ENCODE data around the gene SPATA6.

Gene SPATA6

DNA sequence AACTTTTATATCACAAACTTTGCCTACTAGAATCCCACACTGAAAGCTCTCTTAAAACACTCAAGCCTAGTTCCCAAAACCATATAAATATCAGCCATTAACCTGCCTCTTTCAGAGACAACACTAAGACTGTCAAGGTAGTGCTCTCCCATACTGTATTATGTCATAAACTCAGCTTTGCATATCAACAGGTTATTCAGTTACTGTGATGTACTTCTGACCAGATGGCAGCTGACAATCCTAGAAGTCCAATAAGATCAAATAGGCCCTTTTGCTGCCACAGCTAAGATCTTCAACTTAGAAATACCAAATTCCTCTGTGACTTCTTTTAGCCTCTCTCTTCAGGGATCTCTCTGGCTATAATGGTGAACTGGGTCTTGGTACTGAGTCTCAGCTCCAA, 97.2 kb downstream of the SPATA6 start:
- TF ChIP-seq, protein P1, sequence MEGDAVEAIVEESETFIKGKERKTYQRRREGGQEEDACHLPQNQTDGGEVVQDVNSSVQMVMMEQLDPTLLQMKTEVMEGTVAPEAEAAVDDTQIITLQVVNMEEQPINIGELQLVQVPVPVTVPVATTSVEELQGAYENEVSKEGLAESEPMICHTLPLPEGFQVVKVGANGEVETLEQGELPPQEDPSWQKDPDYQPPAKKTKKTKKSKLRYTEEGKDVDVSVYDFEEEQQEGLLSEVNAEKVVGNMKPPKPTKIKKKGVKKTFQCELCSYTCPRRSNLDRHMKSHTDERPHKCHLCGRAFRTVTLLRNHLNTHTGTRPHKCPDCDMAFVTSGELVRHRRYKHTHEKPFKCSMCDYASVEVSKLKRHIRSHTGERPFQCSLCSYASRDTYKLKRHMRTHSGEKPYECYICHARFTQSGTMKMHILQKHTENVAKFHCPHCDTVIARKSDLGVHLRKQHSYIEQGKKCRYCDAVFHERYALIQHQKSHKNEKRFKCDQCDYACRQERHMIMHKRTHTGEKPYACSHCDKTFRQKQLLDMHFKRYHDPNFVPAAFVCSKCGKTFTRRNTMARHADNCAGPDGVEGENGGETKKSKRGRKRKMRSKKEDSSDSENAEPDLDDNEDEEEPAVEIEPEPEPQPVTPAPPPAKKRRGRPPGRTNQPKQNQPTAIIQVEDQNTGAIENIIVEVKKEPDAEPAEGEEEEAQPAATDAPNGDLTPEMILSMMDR (IDR thresholded peaks at IDR 0.05) = no peak
- Histone ChIP-seq H3K4me2 (ENCODE audit: low read length) (no peak overlapping the region), H3K4me1 (no peaks in the 10 kb centered on the region), H3K27ac (no peak overlapping the region), H3K9me3 (ENCODE audit: control insufficient read depth, low read length) (no peaks in the 10 kb centered on the region), H3K4me3 (ENCODE audit: low read depth, low read length) (no peak overlapping the region), H3K79me2 (no peaks in the 10 kb centered on the region), H2AFZ (no peak overlapping the region), H3K9ac (no peak overlapping the region), H3K36me3 (ENCODE audit: control insufficient read depth, insufficient read depth, low read length) (peaks cover 3% of the 10 kb centered on the region), H3K27me3 (ENCODE audit: control insufficient read depth, insufficient read depth, low read length) (no peaks in the 10 kb centered on the region)

DNA sequence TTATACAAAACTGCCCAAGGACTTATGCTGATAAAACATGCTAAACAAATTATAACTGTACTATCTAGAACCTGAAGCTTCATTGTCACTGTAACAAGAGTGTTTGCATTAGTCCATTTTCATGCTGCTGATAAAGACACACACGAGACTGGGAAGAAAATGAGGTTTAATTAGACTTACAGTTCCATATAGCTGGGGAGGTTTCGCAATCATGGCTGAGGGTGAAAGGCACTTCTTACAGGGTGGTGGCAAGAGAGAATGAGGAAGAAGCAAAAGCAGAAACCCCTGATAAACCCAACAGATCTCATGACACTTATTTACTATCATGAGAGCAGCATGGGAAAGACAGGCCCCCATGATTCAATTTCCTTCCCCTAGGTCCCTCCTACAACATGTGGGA, 100.4 kb downstream of the SPATA6 start:
- no peaks in the 10 kb centered on the region for H3K36me3 ChIP-seq (ENCODE audit: control insufficient read depth, insufficient read depth, low read length)
- H3K27ac ChIP-seq = no peak overlapping the region
- no peaks in the 10 kb centered on the region for H3K27me3 ChIP-seq (ENCODE audit: control insufficient read depth, insufficient read depth, low read length)
- TF ChIP-seq, protein P1 (IDR thresholded peaks at IDR 0.05) = no peak
- H3K4me2 ChIP-seq (ENCODE audit: low read length) = no peak overlapping the region
- no peak overlapping the region for H3K9ac ChIP-seq
- H3K4me1 ChIP-seq = no peaks in the 10 kb centered on the region
- no peak overlapping the region for H3K4me3 ChIP-seq (ENCODE audit: low read depth, low read length)
- no peaks in the 10 kb centered on the region for H3K79me2 ChIP-seq
- H2AFZ ChIP-seq = no peak overlapping the region
- no peaks in the 10 kb centered on the region for H3K9me3 ChIP-seq (ENCODE audit: control insufficient read depth, low read length)

DNA sequence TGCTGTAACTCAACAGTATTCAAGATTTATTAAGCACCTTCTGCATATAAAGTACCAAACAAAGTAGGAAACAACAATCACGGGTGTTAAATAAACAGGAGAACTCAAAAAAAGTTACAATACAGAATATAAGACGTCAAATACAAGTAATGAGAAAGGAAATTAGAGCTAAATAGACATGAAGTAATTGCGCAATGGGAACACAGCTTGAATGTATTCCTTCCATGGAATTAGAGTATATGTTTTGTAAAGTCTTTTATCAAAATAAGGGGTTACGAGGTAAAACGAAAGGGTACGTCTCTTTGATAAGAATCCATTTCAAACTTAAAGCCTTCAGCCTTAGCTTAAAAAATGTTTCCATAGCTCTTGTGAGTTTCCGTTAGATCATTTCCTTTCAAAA, 109.1 kb downstream of the SPATA6 start:
- H3K4me2 ChIP-seq (ENCODE audit: low read length) = no peak overlapping the region
- TF ChIP-seq, protein P1 (IDR thresholded peaks at IDR 0.05) = no peak
- H3K36me3 ChIP-seq (ENCODE audit: control insufficient read depth, insufficient read depth, low read length) = no peaks in the 10 kb centered on the region
- H3K4me3 ChIP-seq (ENCODE audit: low read depth, low read length) = no peak overlapping the region
- no peaks in the 10 kb centered on the region for H3K9me3 ChIP-seq (ENCODE audit: control insufficient read depth, low read length)
- H3K27ac ChIP-seq = no peak overlapping the region
- H2AFZ ChIP-seq = no peak overlapping the region
- H3K79me2 ChIP-seq = no peaks in the 10 kb centered on the region
- no peak overlapping the region for H3K9ac ChIP-seq
- H3K4me1 ChIP-seq = no peaks in the 10 kb centered on the region
- no peaks in the 10 kb centered on the region for H3K27me3 ChIP-seq (ENCODE audit: control insufficient read depth, insufficient read depth, low read length)

DNA sequence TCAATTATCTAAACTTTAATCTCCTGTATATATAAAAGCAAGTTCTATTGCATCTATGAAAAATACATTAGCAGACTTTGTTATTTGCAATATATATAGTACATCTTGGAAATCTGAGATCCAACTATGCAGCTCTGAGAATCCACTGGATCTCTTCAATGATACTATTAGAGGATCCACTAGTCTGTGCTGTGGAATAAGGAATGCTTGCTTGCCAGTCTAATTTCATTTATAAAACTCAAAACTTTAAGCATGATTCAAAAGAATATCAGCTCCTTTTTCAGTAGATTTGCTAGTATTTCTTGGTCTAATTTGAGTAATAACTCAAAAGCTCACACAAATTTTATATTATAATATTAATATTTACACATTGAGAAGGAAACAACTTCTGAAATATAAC, 115.1 kb downstream of the SPATA6 start:
- no peak overlapping the region for H3K9ac ChIP-seq
- H3K36me3 ChIP-seq (ENCODE audit: control insufficient read depth, insufficient read depth, low read length) = no peaks in the 10 kb centered on the region
- H3K4me2 ChIP-seq (ENCODE audit: low read length) = no peak overlapping the region
- no peak overlapping the region for H3K27ac ChIP-seq
- H3K79me2 ChIP-seq = no peaks in the 10 kb centered on the region
- H2AFZ ChIP-seq = no peak overlapping the region
- TF ChIP-seq, protein P1 (IDR thresholded peaks at IDR 0.05) = no peak
- H3K4me1 ChIP-seq = no peaks in the 10 kb centered on the region
- H3K27me3 ChIP-seq (ENCODE audit: control insufficient read depth, insufficient read depth, low read length) = no peaks in the 10 kb centered on the region
- no peak overlapping the region for H3K4me3 ChIP-seq (ENCODE audit: low read depth, low read length)
- no peaks in the 10 kb centered on the region for H3K9me3 ChIP-seq (ENCODE audit: control insufficient read depth, low read length)

DNA sequence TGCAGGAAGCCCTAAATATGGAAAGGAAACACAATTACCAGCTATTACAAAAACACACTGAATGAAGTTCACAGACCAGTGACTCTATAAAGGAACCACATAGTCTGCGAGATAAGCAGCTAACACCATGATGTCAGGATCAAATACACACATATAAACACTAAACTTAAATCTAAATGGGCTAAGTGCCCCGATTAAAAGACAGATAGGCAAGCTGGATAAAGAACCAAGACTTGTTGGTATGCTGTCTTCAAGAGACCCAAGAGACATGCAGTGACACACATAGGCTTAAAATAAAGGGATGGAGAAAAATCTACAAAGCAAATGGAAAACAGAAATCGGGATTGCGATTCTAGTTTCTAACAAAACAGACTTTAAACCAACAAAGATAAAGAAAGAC, 127.6 kb downstream of the SPATA6 start:
- H3K27me3 ChIP-seq (ENCODE audit: control insufficient read depth, insufficient read depth, low read length) = no peaks in the 10 kb centered on the region
- TF ChIP-seq, protein P1 (IDR thresholded peaks at IDR 0.05) = no peak
- H3K79me2 ChIP-seq = no peaks in the 10 kb centered on the region
- no peak overlapping the region for H3K9ac ChIP-seq
- H3K4me3 ChIP-seq (ENCODE audit: low read depth, low read length) = no peak overlapping the region
- H3K27ac ChIP-seq = no peak overlapping the region
- no peak overlapping the region for H3K4me2 ChIP-seq (ENCODE audit: low read length)
- no peak overlapping the region for H2AFZ ChIP-seq
- H3K4me1 ChIP-seq = no peaks in the 10 kb centered on the region
- H3K9me3 ChIP-seq (ENCODE audit: control insufficient read depth, low read length) = no peaks in the 10 kb centered on the region
- H3K36me3 ChIP-seq (ENCODE audit: control insufficient read depth, insufficient read depth, low read length) = no peaks in the 10 kb centered on the region
